Prostate gland (tissue), 2 donors: Measurements from ENCODE around the gene LRRTM4. TPM values are rescaled to one million over a fixed set of nuclear protein-coding genes. Genes with fewer than 3 reads are reported as not detected.

ENCODE experiments used
- DNase-seq: peaks from one replicate; pipeline ENCODE4 v3.0.0-alpha.2; 2019; ENCODE audit warnings: low spot score
- H3K27ac ChIP-seq, 2 donors: fragments of 200-600 bp; sonication (generic); 2 replicates each; pipeline ENCODE4 v1.5.1; 2017 to 2019
- H3K27me3 ChIP-seq: fragments of 200-600 bp; sonication (generic); replicated peaks from 2 replicates; pipeline ENCODE4 v1.5.1; 2019; ENCODE audit not compliant: insufficient read depth
- H3K36me3 ChIP-seq, 2 donors: fragments of 200-600 bp; sonication (generic); 1 replicate in 1 of 2; 2 replicates in 1 of 2; pipeline versions ENCODE4 v1.5.1 to v1.8.1; 2017 to 2019
- H3K4me1 ChIP-seq: fragments of 200-600 bp; sonication (generic); replicated peaks from 2 replicates; pipeline ENCODE4 v1.5.1; 2019
- H3K4me3 ChIP-seq, 2 donors: fragments of 200-600 bp; sonication (generic); 2 replicates each; pipeline ENCODE4 v1.5.1; 2017 to 2019
- H3K9me3 ChIP-seq: fragments of 200-600 bp; sonication (generic); 2 replicates; pipeline ENCODE4 v1.5.1; 2017
- CTCF ChIP-seq, 4 experiments: fragments of 200-600 bp in 2 of 4; fragments of 450-650 bp in 2 of 4; sonication (generic) in 2 of 4; IDR thresholded peaks; 1 replicate in 3 of 4; 2 replicates in 1 of 4; pipeline ENCODE4 v1.5.1; 2016 to 2019; ENCODE audit warnings: antibody characterized with exemption in 4 of 4, mild to moderate bottlenecking in 2 of 4, moderate library complexity in 2 of 4
- POLR2A ChIP-seq: fragments of 450-650 bp; IDR thresholded peaks from one replicate; pipeline ENCODE4 v1.6.1; 2016; ENCODE audit warnings: antibody characterized with exemption, mild to moderate bottlenecking
- POLR2AphosphoS5 ChIP-seq: sonication (generic); formaldehyde crosslinking; IDR thresholded peaks from one replicate; pipeline ENCODE4 v1.6.1; 2017; ENCODE audit warnings: antibody characterized with exemption
- WGBS: methylation state at CpG from one replicate; pipeline ENCODE4 v1.1.5; 2018; 5-methylcytosine and 5-hydroxymethylcytosine counted together
- intact Hi-C: fragments of 100-400 bp; cut with DNase I; formaldehyde crosslinking; loops from one replicate; pipeline ENCODE4 v1.14.2; 2022
- total RNA-seq, 2 donors: library from RNA; depleted of rRNA; stranded (reverse); fragments of >200 nt; gene quantifications; one replicate each; pipeline ENCODE4 v1.1.0, GENCODE V29; 2016

Gene LRRTM4
- total RNA-seq, 2 donors from 2014 or later: 0.09 to 6.2 TPM

- H3K27ac ChIP-seq: no peak overlapping the region
- TF ChIP-seq CTCF (IDR thresholded peaks at IDR 0.05): no peak
- TF ChIP-seq POLR2AphosphoS5: no peak
Observed at GRCh38 chr2:76928026-76928425, 594.1 kb downstream of the LRRTM4 start.

GRCh38 chr2:76921006-76921405 lies 601.2 kb downstream of the LRRTM4 start:
- intact Hi-C loops: no loop called here
- H3K4me1 ChIP-seq: no peaks in the 10 kb centered on the region
- no peak for DNase-seq
- H3K9me3 ChIP-seq: no peaks in the 10 kb centered on the region
- no peaks in the 10 kb centered on the region for H3K36me3 ChIP-seq
- no peaks in the 10 kb centered on the region for H3K27me3 ChIP-seq
- H3K27ac ChIP-seq: no peak overlapping the region
- TF ChIP-seq POLR2AphosphoS5: no peak
- TF ChIP-seq POLR2A: no peak
- TF ChIP-seq CTCF (IDR thresholded peaks at IDR 0.05): no peak
- WGBS: 96% methylated on average over 2 of the region's 2 CpGs
- H3K4me3 ChIP-seq: no peak overlapping the region

More at GRCh38 chr2:76928026-76928425, 594.1 kb downstream of the LRRTM4 start:
- Histone ChIP-seq H3K36me3 (no peaks in the 10 kb centered on the region), H3K9me3 (no peaks in the 10 kb centered on the region), H3K4me1 (no peaks in the 10 kb centered on the region), H3K4me3 (no peak overlapping the region), H3K27me3 (no peaks in the 10 kb centered on the region)
- DNase-seq: no peak
- intact Hi-C loops: no loop called here

- Histone ChIP-seq H3K4me1 (no peaks in the 10 kb centered on the region), H3K9me3 (no peaks in the 10 kb centered on the region), H3K27ac (no peak overlapping the region), H3K36me3 (no peaks in the 10 kb centered on the region), H3K4me3 (no peak overlapping the region), H3K27me3 (no peaks in the 10 kb centered on the region)
- no peak for TF ChIP-seq POLR2AphosphoS5
- no peak for TF ChIP-seq CTCF (IDR thresholded peaks at IDR 0.05)
- no peak for TF ChIP-seq POLR2A
- 60% methylated on average over 6 of the region's 6 CpGs for WGBS
- intact Hi-C loops: no loop called here
- no peak for DNase-seq
Observed at GRCh38 chr2:76895469-76895868, 626.7 kb downstream of the LRRTM4 start.

GRCh38 chr2:76870581-76870980 lies 651.6 kb downstream of the LRRTM4 start:
- no peaks in the 10 kb centered on the region for H3K9me3 ChIP-seq
- WGBS: 20% methylated on average over 1 of the region's 1 CpG
- H3K27ac ChIP-seq: no peak overlapping the region
- no peak overlapping the region for H3K4me3 ChIP-seq
- no peaks in the 10 kb centered on the region for H3K36me3 ChIP-seq
- intact Hi-C loops: no loop called here
- H3K4me1 ChIP-seq: no peaks in the 10 kb centered on the region
- TF ChIP-seq POLR2A (no peak), CTCF (IDR thresholded peaks at IDR 0.05) (no peak), POLR2AphosphoS5 (no peak)
- DNase-seq: no peak
- H3K27me3 ChIP-seq: no peaks in the 10 kb centered on the region

- no peak for DNase-seq
- no peaks in the 10 kb centered on the region for H3K36me3 ChIP-seq
- H3K27ac ChIP-seq: no peak overlapping the region
- intact Hi-C loops: no loop called here
- 44% methylated on average over 1 of the region's 1 CpG for WGBS
- H3K4me1 ChIP-seq: no peaks in the 10 kb centered on the region
- no peak for TF ChIP-seq POLR2AphosphoS5
- no peak for TF ChIP-seq POLR2A
- no peak for TF ChIP-seq CTCF (IDR thresholded peaks at IDR 0.05)
- H3K4me3 ChIP-seq: no peak overlapping the region
- no peaks in the 10 kb centered on the region for H3K9me3 ChIP-seq
- H3K27me3 ChIP-seq: no peaks in the 10 kb centered on the region
Observed at GRCh38 chr2:76870011-76870410, 652.2 kb downstream of the LRRTM4 start.
